Measurements from ENCODE around the gene UGT1A5. TPM values are rescaled to one million over a fixed set of nuclear protein-coding genes. Genes with fewer than 3 reads are reported as not detected.

The UGT1A5 gene
- total and polyA plus RNA-seq, 2 of the 13 experiments (the other 11 are each of a cell fraction or from before 2014, with no cell fraction given): not detected

- no peaks in the 10 kb centered on the region; a peak in 1 of 5 replicates for H3K27me3 ChIP-seq (ENCODE audit: control insufficient read depth in 1 of 2, insufficient read depth in 2 of 2, low read length in 2 of 2)
- 81% methylated on average over 7 of the region's 7 CpGs for WGBS (ENCODE audit: low lambda C conversion rate)
- H2AFZ ChIP-seq (ENCODE audit: low read length): no peak overlapping the region
- TF ChIP-seq ZNF781 (CRISPR knock-in tag; IDR thresholded peaks at IDR 0.05; ENCODE audit: borderline replicate concordance, not compliant biosample characterization) (no peak), ARNT2 (CRISPR knock-in tag; IDR thresholded peaks at IDR 0.05; ENCODE audit: low read depth) (no peak), ZNF124 (CRISPR knock-in tag; IDR thresholded peaks at IDR 0.05) (no peak), ZNF296 (CRISPR knock-in tag; conservative IDR thresholded peaks at IDR 0.05) (no peak), ZNF326 (CRISPR knock-in tag; IDR thresholded peaks at IDR 0.05; ENCODE audit: borderline replicate concordance) (no peak)
- TF ChIP-seq, protein P1, sequence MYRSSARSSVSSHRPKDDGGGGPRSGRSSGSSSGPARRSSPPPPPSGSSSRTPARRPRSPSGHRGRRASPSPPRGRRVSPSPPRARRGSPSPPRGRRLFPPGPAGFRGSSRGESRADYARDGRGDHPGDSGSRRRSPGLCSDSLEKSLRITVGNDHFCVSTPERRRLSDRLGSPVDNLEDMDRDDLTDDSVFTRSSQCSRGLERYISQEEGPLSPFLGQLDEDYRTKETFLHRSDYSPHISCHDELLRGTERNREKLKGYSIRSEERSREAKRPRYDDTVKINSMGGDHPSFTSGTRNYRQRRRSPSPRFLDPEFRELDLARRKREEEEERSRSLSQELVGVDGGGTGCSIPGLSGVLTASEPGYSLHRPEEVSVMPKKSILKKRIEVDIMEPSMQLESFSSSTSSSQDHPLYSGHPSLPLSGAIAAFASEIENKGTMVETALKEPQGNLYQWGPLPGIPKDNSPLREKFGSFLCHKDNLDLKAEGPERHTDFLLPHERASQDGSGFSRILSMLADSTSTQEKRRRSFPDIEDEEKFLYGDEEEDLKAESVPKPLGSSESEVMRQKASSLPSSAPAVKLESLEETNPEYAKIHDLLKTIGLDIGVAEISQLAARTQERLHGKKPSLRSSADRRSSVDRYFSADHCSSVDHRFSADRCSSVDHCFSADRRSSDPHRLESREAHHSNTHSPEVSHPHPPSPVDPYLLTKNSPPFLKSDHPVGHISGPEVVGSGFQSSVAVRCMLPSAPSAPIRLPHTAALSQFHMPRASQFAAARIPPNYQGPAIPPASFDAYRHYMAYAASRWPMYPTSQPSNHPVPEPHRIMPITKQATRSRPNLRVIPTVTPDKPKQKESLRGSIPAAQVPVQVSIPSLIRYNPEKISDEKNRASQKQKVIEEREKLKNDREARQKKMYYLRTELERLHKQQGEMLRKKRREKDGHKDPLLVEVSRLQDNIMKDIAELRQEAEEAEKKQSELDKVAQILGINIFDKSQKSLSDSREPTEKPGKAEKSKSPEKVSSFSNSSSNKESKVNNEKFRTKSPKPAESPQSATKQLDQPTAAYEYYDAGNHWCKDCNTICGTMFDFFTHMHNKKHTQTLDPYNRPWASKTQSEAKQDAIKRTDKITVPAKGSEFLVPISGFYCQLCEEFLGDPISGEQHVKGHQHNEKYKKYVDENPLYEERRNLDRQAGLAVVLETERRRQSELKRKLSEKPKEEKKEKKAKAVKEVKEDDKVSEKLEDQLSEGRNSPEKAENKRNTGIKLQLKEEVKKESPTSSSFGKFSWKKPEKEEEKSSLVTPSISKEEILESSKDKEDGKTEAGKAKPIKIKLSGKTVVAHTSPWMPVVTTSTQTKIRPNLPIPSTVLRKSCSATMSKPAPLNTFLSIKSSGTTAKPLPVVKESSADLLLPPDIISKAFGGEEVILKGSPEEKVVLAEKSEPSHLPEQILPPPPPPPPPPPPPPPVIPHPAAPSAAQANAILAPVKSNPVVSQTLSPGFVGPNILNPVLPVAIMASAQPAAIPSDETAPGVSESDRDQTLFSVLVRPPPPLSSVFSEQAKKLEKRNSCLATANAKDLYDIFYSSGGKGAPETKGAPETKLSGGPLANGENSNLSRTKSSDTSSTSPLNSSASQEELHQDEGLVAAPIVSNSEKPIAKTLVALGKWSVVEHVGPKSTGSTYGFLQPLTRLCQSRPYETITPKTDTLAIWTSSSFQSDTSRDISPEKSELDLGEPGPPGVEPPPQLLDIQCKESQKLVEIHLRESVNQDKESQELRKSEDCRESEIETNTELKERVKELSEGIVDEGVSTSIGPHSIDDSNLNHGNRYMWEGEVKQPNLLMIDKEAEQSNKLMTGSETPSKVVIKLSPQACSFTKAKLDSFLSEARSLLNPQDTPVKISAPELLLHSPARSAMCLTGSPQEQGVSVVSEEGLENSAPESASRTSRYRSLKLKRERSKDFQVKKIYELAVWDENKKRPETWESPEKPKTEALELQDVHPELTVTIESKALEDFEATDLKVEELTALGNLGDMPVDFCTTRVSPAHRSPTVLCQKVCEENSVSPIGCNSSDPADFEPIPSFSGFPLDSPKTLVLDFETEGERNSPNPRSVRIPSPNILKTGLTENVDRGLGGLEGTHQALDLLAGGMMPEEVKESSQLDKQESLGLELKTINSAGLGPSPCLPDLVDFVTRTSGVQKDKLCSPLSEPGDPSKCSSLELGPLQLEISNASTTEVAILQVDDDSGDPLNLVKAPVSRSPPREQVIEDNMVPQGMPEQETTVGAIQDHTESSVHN (CRISPR knock-in tag; IDR thresholded peaks at IDR 0.05): no peak
- TF ChIP-seq, protein P2, sequence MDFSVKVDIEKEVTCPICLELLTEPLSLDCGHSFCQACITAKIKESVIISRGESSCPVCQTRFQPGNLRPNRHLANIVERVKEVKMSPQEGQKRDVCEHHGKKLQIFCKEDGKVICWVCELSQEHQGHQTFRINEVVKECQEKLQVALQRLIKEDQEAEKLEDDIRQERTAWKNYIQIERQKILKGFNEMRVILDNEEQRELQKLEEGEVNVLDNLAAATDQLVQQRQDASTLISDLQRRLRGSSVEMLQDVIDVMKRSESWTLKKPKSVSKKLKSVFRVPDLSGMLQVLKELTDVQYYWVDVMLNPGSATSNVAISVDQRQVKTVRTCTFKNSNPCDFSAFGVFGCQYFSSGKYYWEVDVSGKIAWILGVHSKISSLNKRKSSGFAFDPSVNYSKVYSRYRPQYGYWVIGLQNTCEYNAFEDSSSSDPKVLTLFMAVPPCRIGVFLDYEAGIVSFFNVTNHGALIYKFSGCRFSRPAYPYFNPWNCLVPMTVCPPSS (IDR thresholded peaks at IDR 0.05): no peak
- TF ChIP-seq, protein P3, sequence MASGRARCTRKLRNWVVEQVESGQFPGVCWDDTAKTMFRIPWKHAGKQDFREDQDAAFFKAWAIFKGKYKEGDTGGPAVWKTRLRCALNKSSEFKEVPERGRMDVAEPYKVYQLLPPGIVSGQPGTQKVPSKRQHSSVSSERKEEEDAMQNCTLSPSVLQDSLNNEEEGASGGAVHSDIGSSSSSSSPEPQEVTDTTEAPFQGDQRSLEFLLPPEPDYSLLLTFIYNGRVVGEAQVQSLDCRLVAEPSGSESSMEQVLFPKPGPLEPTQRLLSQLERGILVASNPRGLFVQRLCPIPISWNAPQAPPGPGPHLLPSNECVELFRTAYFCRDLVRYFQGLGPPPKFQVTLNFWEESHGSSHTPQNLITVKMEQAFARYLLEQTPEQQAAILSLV (CRISPR knock-in tag; IDR thresholded peaks at IDR 0.05; ENCODE audit: borderline replicate concordance): no peak
- H3K36me3 ChIP-seq (replicated peaks in 1 of 2; ENCODE audit: control insufficient read depth in 1 of 2, insufficient read depth in 2 of 2, low read length in 2 of 2): no peaks in the 10 kb centered on the region
- DNase-seq (ENCODE audit: low spot score) (no peak), FAIRE-seq (no peak), ATAC-seq (no peak)
- in situ Hi-C loops (cut with HindIII; ENCODE audit: extremely low pct_ligation_motif_present, low pct_unique_long_range_greater_than_20kb) (no loop called here), intact Hi-C loops (cut with micrococcal nuclease; ENCODE audit: unreplicated experiment) (loop anchor here (5.0 kb wide), 3 partner anchors 131 to 311 kb away; no protein-coding TSS in a partner anchor)
- no peaks in the 10 kb centered on the region for H3K79me2 ChIP-seq (ENCODE audit: insufficient read depth, low read length)
- H3K4me1 ChIP-seq (ENCODE audit: insufficient read depth, low read length): no peaks in the 10 kb centered on the region
- H3K27ac ChIP-seq (ENCODE audit: extremely low read length, insufficient read depth, low read length): no peak overlapping the region
- H3K4me2 ChIP-seq (ENCODE audit: low read depth, low read length): no peak overlapping the region
- ChIA-PET CTCF (ENCODE audit: low intra/inter-chr PET ratio, low total read pairs) (no interaction called here), POLR2A (no interaction called here)
- no TSS peak for BruUV-seq (replicated peaks)
- no peaks in the 10 kb centered on the region for H4K20me1 ChIP-seq (ENCODE audit: insufficient read depth, low read length)
- no peak overlapping the region for H3K9ac ChIP-seq (ENCODE audit: insufficient read depth, low read depth, low read length)
- no peaks in the 10 kb centered on the region for H3K9me3 ChIP-seq (ENCODE audit: low read length)
- H3K4me3 ChIP-seq (replicated peaks in 1 of 3; ENCODE audit: insufficient read depth in 1 of 3, low read depth in 2 of 3, low read length in 3 of 3): no peak overlapping the region
Measured at GRCh38 chr2:233713262-233713615, 532 bp downstream of the UGT1A5 start.

All from HepG2 (cell line).